Measurements from ENCODE around the gene ANKRD33B. TPM values are rescaled to one million over a fixed set of nuclear protein-coding genes. Genes with fewer than 3 reads are reported as not detected.

Gene ANKRD33B
- total and polyA plus RNA-seq, 2 experiments from 2014 or later: 2.9 to 15.4 TPM

- no peak for TF ChIP-seq ETS1 (IDR thresholded peaks at IDR 0.05)
- no peak for TF ChIP-seq EZH2 (IDR thresholded peaks at IDR 0.05; ENCODE audit: low read depth, unreplicated experiment)
- no peak for TF ChIP-seq JUNB (IDR thresholded peaks at IDR 0.05; ENCODE audit: unreplicated experiment)
- TF ChIP-seq ZNF462 (CRISPR knock-in tag; IDR thresholded peaks at IDR 0.05): no peak
Observed at GRCh38 chr5:10690460-10691440, 126.9 kb downstream of the ANKRD33B start (continued).

Measured in GM23338 (cell line).